PC-9 (cell line): ENCODE measurements around the gene MDC1. TPM values are rescaled to one million over a fixed set of nuclear protein-coding genes. Genes with fewer than 3 reads are reported as not detected.
"Not testable (repeated sequence)": the region's sequence is repeated elsewhere in the genome, so short reads cannot be mapped to it uniquely, and the experiment has no call there.

Experiments used
- BruUV-seq: library from RNA; stranded (reverse); fragments of 400-500 nt; replicated peaks from 2 replicates; lab custom pipeline; 2021; lab: Mats Ljungman, UMichigan
- CTCF ChIA-PET: fragments of 300-600 bp; sonication (Branson Sonifier 250); formaldehyde crosslinking; loops from one replicate; lab custom pipeline; 2022; ENCODE audit warnings: antibody characterized with exemption; lab: Charles Lee
- POLR2A ChIA-PET: fragments of 300-600 bp; sonication (Branson Sonifier 250); formaldehyde crosslinking; loops from one replicate; lab custom pipeline; 2022; ENCODE audit warnings: antibody characterized with exemption; ENCODE audit not compliant: unreplicated experiment; lab: Charles Lee
- DNase-seq, 2 experiments: peaks; one replicate each; pipeline versions ENCODE4 v3.0.0 to v3.0.0-alpha.2; 2015 to 2022; ENCODE audit warnings: mixed read lengths in 1 of 2
- H2AFZ ChIP-seq: fragments of 200-600 bp; sonication (generic); 2 replicates; pipeline ENCODE4 v1.8.1; 2017; ENCODE audit warnings: antibody characterized with exemption
- H3F3A ChIP-seq: fragments of 200-600 bp; sonication (generic); 2 replicates; pipeline ENCODE4 v1.8.1; 2017; ENCODE audit warnings: antibody characterized with exemption, mild to moderate bottlenecking, low read depth; ENCODE audit not compliant: insufficient read depth
- H3K27ac ChIP-seq: fragments of 200-600 bp; sonication (generic); 2 replicates; pipeline ENCODE4 v1.6.1; 2016; ENCODE audit warnings: mixed run types
- H3K27me3 ChIP-seq: fragments of 200-600 bp; sonication (generic); 2 replicates; pipeline ENCODE4 v1.6.1; 2016; ENCODE audit warnings: low read depth, mixed run types; ENCODE audit not compliant: insufficient read depth
- H3K36me3 ChIP-seq: fragments of 200-600 bp; sonication (generic); 2 replicates; pipeline ENCODE4 v1.6.1; 2016; ENCODE audit warnings: low read depth, mixed run types
- H3K4me1 ChIP-seq: fragments of 200-600 bp; sonication (generic); replicated peaks from 2 replicates; pipeline ENCODE4 v1.6.1; 2016; ENCODE audit warnings: mixed run types; ENCODE audit not compliant: insufficient read depth
- H3K4me2 ChIP-seq: fragments of 200-600 bp; sonication (generic); 2 replicates; pipeline ENCODE4 v1.6.1; 2017; ENCODE audit warnings: mixed run types
- H3K4me3 ChIP-seq: fragments of 200-600 bp; sonication (generic); 2 replicates; pipeline ENCODE4 v1.6.1; 2016; ENCODE audit warnings: mixed run types
- H3K79me2 ChIP-seq: fragments of 200-600 bp; sonication (generic); 2 replicates; pipeline ENCODE4 v1.6.1; 2017; ENCODE audit warnings: low read depth, mixed run types
- H3K9me2 ChIP-seq: fragments of 200-600 bp; sonication (generic); 2 replicates; pipeline ENCODE4 v1.8.1; 2017; ENCODE audit warnings: mild to moderate bottlenecking; ENCODE audit not compliant: insufficient read depth
- H3K9me3 ChIP-seq: fragments of 200-600 bp; sonication (generic); 2 replicates; pipeline ENCODE4 v1.8.1; 2016; ENCODE audit warnings: low read depth; ENCODE audit not compliant: insufficient read depth
- H4K20me1 ChIP-seq: fragments of 200-600 bp; sonication (generic); 2 replicates; pipeline ENCODE4 v1.8.1; 2017; ENCODE audit not compliant: insufficient read depth
- CTCF ChIP-seq: fragments of 200-600 bp; sonication (generic); conservative IDR thresholded peaks from 2 replicates; pipeline ENCODE4 v1.6.1; 2017; ENCODE audit warnings: mixed run types, antibody characterized with exemption, mild to moderate bottlenecking, moderate library complexity
- EZH2 ChIP-seq: fragments of 200-600 bp; sonication (generic); IDR thresholded peaks from 2 replicates; pipeline ENCODE4 v1.8.0; 2017; ENCODE audit warnings: antibody characterized with exemption, low read depth
- intact Hi-C: fragments of 100-400 bp; cut with micrococcal nuclease; formaldehyde crosslinking; loops from one replicate; pipeline ENCODE4 v1.10.0; 2022; ENCODE audit not compliant: unreplicated experiment
- total RNA-seq: library from RNA; stranded (reverse); gene quantifications from 2 replicates; pipeline ENCODE4 v1.2.3, GENCODE V29; 2021

MDC1 gene
- total RNA-seq, 1 experiment from 2014 or later: 81.6 TPM

GRCh38 chr6:30722280-30723112 is 5.4 kb upstream of the MDC1 start:
- Histone ChIP-seq H3K4me3 (peak overlapping the region; percentile 85), H3K9me3 (no peaks in the 10 kb centered on the region), H3K9me2 (no peaks in the 10 kb centered on the region), H3K79me2 (peaks cover 62% of the 10 kb centered on the region), H3F3A (peaks cover 67% of the 10 kb centered on the region), H3K36me3 (peaks cover 24% of the 10 kb centered on the region), H3K27me3 (no peaks in the 10 kb centered on the region), H3K27ac (peak overlapping the region; percentile 68), H3K4me2 (peak overlapping the region; percentile 87), H4K20me1 (peaks cover 50% of the 10 kb centered on the region), H2AFZ (no peak overlapping the region), H3K4me1 (peaks cover 30% of the 10 kb centered on the region)
- no TSS peak for BruUV-seq
- TF ChIP-seq CTCF (peak; percentile 98), EZH2 (no peak)
- intact Hi-C loops: loop anchor here (1.0 to 5.0 kb wide), 5 partner anchors 43 to 375 kb away; partner anchors contain the start of genes ATAT1 and RPP21
- ChIA-PET POLR2A (interaction anchor here (0.6 kb wide), 2 partner anchors 38 to 109 kb away, joined by 4 to 6 read pairs; no protein-coding TSS in a partner anchor), CTCF (interaction anchor here (0.6 to 1.1 kb wide), 5 partner anchors 8 to 599 kb away, joined by 3 to 4 read pairs (median 4); no protein-coding TSS in a partner anchor)
- peak; percentile 72 to 89 for DNase-seq

GRCh38 chr6:30722025-30722279 is 4.9 kb upstream of the MDC1 start:
- intact Hi-C loops: loop anchor here (1.0 to 5.0 kb wide), 5 partner anchors 43 to 375 kb away; partner anchors contain the start of genes ATAT1 and RPP21
- Histone ChIP-seq H3K4me1 (peaks cover 30% of the 10 kb centered on the region), H4K20me1 (peaks cover 48% of the 10 kb centered on the region), H3K4me3 (peak overlapping the region; percentile 85), H3K27ac (peak overlapping the region; percentile 68), H3F3A (peaks cover 61% of the 10 kb centered on the region), H3K4me2 (peak overlapping the region; percentile 87), H3K36me3 (peaks cover 22% of the 10 kb centered on the region), H3K79me2 (peaks cover 62% of the 10 kb centered on the region)
- H3K9me2 ChIP-seq, H2AFZ ChIP-seq, H3K27me3 ChIP-seq, H3K9me3 ChIP-seq, DNase-seq, BruUV-seq, POLR2A ChIA-PET: not testable (repeated sequence)
- CTCF ChIA-PET: interaction anchor here (0.6 to 0.9 kb wide), 4 partner anchors 9 to 599 kb away, joined by 3 to 4 read pairs (median 4); no protein-coding TSS in a partner anchor

- H3K79me2 ChIP-seq: peaks cover 62% of the 10 kb centered on the region
- peaks cover 47% of the 10 kb centered on the region for H4K20me1 ChIP-seq
- no peaks in the 10 kb centered on the region for H3K9me3 ChIP-seq
- ChIA-PET POLR2A (interaction anchor here (0.7 to 0.8 kb wide), 2 partner anchors 34 to 124 kb away, joined by 6 to 8 read pairs; no protein-coding TSS in a partner anchor), CTCF (interaction anchor here (0.6 to 0.9 kb wide), 2 partner anchors 49 to 366 kb away, joined by 3 to 4 read pairs; no protein-coding TSS in a partner anchor)
- TF ChIP-seq CTCF: no peak
- no peak for TF ChIP-seq EZH2
- no peaks in the 10 kb centered on the region for H3K9me2 ChIP-seq
- peaks cover 22% of the 10 kb centered on the region for H3K36me3 ChIP-seq
- 0 out of 2 replicates have a peak overlapping the region, but pooled peaks have one; percentile 61 for H2AFZ ChIP-seq
- H3K4me1 ChIP-seq: peaks cover 33% of the 10 kb centered on the region
- peak overlapping the region; percentile 87 for H3K4me2 ChIP-seq
- no peaks in the 10 kb centered on the region for H3K27me3 ChIP-seq
- H3F3A ChIP-seq: peaks cover 56% of the 10 kb centered on the region
- BruUV-seq: no TSS peak
- intact Hi-C loops: loop anchor here (1.0 to 5.0 kb wide), 6 partner anchors 21 to 374 kb away; partner anchors contain the start of genes ATAT1, FLOT1 and RPP21
- peak; percentile 63 to 94 for DNase-seq
- H3K27ac ChIP-seq: peak overlapping the region; percentile 68
- H3K4me3 ChIP-seq: peak overlapping the region; percentile 85
These were observed 4.3 kb upstream of the MDC1 start for GRCh38 chr6:30721198-30722024.
